K562 (cell line): Measurements from ENCODE around the gene ZFTA. TPM values are rescaled to one million over a fixed set of nuclear protein-coding genes. Genes with fewer than 3 reads are reported as not detected.

Experiments
- ARID1B ChIP-seq: fragments of 450-650 bp; IDR thresholded peaks from 2 replicates; pipeline ENCODE4 v1.6.1; 2016; ENCODE audit warnings: antibody characterized with exemption, mild to moderate bottlenecking, inconsistent platforms
- CBFA2T2 ChIP-seq: fragments of 450-650 bp; conservative IDR thresholded peaks from 2 replicates; pipeline ENCODE4 v1.6.1; 2017; ENCODE audit warnings: mild to moderate bottlenecking
- CBFB ChIP-seq: sonication (generic); formaldehyde crosslinking; IDR thresholded peaks from 2 replicates; pipeline ENCODE4 v1.4.0; 2020; ENCODE audit warnings: mild to moderate bottlenecking, missing genetic modification reagents
- CBX3 ChIP-seq, 2 experiments: IDR thresholded peaks; 1 replicate in 1 of 2; 2 replicates in 1 of 2; pipeline ENCODE4 v1.6.1; 2012; ENCODE audit warnings: inconsistent platforms in 2 of 2, low read length in 2 of 2, borderline replicate concordance in 1 of 2, control low read depth in 1 of 2
- KLF16 ChIP-seq: IDR thresholded peaks from 2 replicates; pipeline ENCODE4 v1.6.1; 2016; ENCODE audit warnings: antibody characterized with exemption
- NFE2 ChIP-seq: IDR thresholded peaks from 2 replicates; pipeline ENCODE4 v1.6.1; 2014; ENCODE audit warnings: antibody characterized with exemption, low read depth
- NRF1 ChIP-seq, 2 experiments: fragments of 450-650 bp; IDR thresholded peaks in 1 of 2; conservative IDR thresholded peaks in 1 of 2; 2 replicates each; pipeline ENCODE4 v1.6.1; 2014; ENCODE audit warnings: mild to moderate bottlenecking in 2 of 2
- RFX1 ChIP-seq: fragments of 450-650 bp; IDR thresholded peaks from 2 replicates; pipeline ENCODE4 v1.6.1; 2016; ENCODE audit warnings: mild to moderate bottlenecking, moderate library complexity
- TAL1 ChIP-seq: fragments of 450-650 bp; IDR thresholded peaks from 2 replicates; pipeline ENCODE4 v1.6.1; 2016; ENCODE audit warnings: mild to moderate bottlenecking
- polyA plus RNA-seq, 8 experiments: library from polyadenylated mRNA; depleted of rRNA in 4 of 8; stranded (reverse) in 5 of 8; unstranded in 3 of 8; fragments of >200 nt; fragmentation: Nextera tagmentation in 2 of 8; fragmentation: Illumina TruSeq in 1 of 8; extraction: Ambion mirVana in 2 of 8; extraction: Trizol in 1 of 8; gene quantifications; 2 replicates each; pipeline versions ENCODE4 v1.2.1 to v1.2.3, GENCODE V29; 2011 to 2014; ENCODE audit warnings: inconsistent platforms in 1 of 8, missing spikeins in 1 of 8
- total RNA-seq, 7 experiments: library from RNA; depleted of rRNA in 6 of 7; stranded (reverse); fragments of >200 nt in 6 of 7; fragmentation: Illumina TruSeq in 2 of 7; extraction: Trizol in 2 of 7; gene quantifications; 2 replicates each; pipeline versions ENCODE4 v1.2.1 to v1.2.3, GENCODE V29; 2011 to 2021; ENCODE audit warnings: low replicate concordance in 1 of 7
- TF ChIP-seq, protein P1 (sequence below): sonication (generic); formaldehyde crosslinking; IDR thresholded peaks from 2 replicates; pipeline ENCODE4 v1.8.0; 2022; ENCODE audit warnings: missing genetic modification reagents, mild to moderate bottlenecking, borderline replicate concordance
- TF ChIP-seq, protein P2 (sequence below): sonication (generic); formaldehyde crosslinking; IDR thresholded peaks from 2 replicates; pipeline ENCODE4 v1.8.1; 2023; ENCODE audit warnings: mild to moderate bottlenecking, missing genetic modification reagents
- TF ChIP-seq, protein P3 (sequence below): sonication (generic); formaldehyde crosslinking; IDR thresholded peaks from 2 replicates; pipeline ENCODE4 v1.8.0; 2022; ENCODE audit warnings: missing genetic modification reagents, mild to moderate bottlenecking, moderate library complexity, borderline replicate concordance
- TF ChIP-seq, protein P4 (sequence below), 2 experiments: fragments of 450-650 bp; conservative IDR thresholded peaks; 2 replicates each; pipeline ENCODE4 v1.6.1; 2017; ENCODE audit warnings: mild to moderate bottlenecking in 2 of 2, moderate library complexity in 2 of 2
- TF ChIP-seq, protein P5 (sequence below): fragments of 200-800 bp; sonication (Bioruptor generic); IDR thresholded peaks from 2 replicates; pipeline ENCODE4 v1.6.1; 2017; ENCODE audit warnings: missing genetic modification characterization, missing compliant biosample characterization

Gene ZFTA
- total and polyA plus RNA-seq, 9 of the 15 experiments (the other 6 are each of a cell fraction or from before 2014, with no cell fraction given): 0.45 to 12.3 (median 2.9) TPM

DNA sequence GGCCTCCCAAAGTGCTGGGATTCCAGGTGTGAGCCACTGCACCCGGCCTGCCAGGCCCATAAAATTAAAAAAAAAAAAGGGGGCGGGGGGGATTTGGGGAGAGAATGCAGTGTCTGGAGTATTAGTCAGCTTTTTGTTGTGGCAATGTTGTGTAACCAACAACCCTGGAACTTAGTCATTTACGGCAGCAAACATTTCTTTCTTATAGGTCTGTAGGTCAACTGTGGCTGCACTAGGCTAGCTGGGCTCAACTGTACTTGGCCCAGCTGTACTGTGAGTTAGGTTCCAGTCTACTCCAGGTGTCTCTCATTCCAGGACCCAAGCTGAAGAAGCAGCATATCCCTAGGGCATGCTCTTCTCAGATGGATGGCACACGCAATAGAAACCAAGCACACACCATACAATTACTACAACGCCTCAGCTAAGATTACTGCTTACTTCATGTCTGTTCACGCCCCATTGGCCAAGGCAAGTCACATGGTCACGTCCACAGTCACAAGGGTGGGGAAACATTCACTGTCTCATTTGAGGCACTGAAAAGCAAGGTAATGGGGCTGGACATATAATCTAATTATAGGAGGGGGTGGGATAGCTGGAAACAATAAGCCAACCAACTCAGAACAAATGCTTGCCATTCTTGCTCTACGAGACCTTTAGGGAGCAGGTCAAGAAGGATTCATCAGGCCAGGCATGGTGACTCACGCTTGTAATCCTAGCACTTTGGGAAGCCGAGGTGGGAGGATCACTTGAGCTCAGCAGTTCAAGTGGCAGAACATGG, 34.3 kb upstream of the ZFTA start (continued):
- peak in 1 of 2 experiments; percentile 45; a peak in 1 of 3 replicates for TF ChIP-seq CBX3 (IDR thresholded peaks at IDR 0.05; ENCODE audit: borderline replicate concordance in 1 of 2, low read length in 2 of 2)
- TF ChIP-seq, protein P1, sequence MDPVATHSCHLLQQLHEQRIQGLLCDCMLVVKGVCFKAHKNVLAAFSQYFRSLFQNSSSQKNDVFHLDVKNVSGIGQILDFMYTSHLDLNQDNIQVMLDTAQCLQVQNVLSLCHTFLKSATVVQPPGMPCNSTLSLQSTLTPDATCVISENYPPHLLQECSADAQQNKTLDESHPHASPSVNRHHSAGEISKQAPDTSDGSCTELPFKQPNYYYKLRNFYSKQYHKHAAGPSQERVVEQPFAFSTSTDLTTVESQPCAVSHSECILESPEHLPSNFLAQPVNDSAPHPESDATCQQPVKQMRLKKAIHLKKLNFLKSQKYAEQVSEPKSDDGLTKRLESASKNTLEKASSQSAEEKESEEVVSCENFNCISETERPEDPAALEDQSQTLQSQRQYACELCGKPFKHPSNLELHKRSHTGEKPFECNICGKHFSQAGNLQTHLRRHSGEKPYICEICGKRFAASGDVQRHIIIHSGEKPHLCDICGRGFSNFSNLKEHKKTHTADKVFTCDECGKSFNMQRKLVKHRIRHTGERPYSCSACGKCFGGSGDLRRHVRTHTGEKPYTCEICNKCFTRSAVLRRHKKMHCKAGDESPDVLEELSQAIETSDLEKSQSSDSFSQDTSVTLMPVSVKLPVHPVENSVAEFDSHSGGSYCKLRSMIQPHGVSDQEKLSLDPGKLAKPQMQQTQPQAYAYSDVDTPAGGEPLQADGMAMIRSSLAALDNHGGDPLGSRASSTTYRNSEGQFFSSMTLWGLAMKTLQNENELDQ (CRISPR knock-in tag): no peak
- 0 out of 2 replicates have a peak, but pooled peaks have one; percentile 4 for TF ChIP-seq TAL1
- TF ChIP-seq, protein P2, sequence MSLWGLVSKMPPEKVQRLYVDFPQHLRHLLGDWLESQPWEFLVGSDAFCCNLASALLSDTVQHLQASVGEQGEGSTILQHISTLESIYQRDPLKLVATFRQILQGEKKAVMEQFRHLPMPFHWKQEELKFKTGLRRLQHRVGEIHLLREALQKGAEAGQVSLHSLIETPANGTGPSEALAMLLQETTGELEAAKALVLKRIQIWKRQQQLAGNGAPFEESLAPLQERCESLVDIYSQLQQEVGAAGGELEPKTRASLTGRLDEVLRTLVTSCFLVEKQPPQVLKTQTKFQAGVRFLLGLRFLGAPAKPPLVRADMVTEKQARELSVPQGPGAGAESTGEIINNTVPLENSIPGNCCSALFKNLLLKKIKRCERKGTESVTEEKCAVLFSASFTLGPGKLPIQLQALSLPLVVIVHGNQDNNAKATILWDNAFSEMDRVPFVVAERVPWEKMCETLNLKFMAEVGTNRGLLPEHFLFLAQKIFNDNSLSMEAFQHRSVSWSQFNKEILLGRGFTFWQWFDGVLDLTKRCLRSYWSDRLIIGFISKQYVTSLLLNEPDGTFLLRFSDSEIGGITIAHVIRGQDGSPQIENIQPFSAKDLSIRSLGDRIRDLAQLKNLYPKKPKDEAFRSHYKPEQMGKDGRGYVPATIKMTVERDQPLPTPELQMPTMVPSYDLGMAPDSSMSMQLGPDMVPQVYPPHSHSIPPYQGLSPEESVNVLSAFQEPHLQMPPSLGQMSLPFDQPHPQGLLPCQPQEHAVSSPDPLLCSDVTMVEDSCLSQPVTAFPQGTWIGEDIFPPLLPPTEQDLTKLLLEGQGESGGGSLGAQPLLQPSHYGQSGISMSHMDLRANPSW: no peak
- peak; percentile 19 to 46; a peak in 2 of 4 replicates for TF ChIP-seq NRF1 (conservative IDR thresholded peaks at IDR 0.05 in 1 of 2, IDR thresholded peaks at IDR 0.05 in 1 of 2)
- TF ChIP-seq CBFA2T2: peak; percentile 44
- TF ChIP-seq RFX1: no peak
- TF ChIP-seq, protein P3, sequence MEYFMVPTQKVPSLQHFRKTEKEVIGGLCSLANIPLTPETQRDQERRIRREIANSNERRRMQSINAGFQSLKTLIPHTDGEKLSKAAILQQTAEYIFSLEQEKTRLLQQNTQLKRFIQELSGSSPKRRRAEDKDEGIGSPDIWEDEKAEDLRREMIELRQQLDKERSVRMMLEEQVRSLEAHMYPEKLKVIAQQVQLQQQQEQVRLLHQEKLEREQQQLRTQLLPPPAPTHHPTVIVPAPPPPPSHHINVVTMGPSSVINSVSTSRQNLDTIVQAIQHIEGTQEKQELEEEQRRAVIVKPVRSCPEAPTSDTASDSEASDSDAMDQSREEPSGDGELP (CRISPR knock-in tag): 0 out of 2 replicates have a peak, but pooled peaks have one; percentile 41
- TF ChIP-seq, protein P4, sequence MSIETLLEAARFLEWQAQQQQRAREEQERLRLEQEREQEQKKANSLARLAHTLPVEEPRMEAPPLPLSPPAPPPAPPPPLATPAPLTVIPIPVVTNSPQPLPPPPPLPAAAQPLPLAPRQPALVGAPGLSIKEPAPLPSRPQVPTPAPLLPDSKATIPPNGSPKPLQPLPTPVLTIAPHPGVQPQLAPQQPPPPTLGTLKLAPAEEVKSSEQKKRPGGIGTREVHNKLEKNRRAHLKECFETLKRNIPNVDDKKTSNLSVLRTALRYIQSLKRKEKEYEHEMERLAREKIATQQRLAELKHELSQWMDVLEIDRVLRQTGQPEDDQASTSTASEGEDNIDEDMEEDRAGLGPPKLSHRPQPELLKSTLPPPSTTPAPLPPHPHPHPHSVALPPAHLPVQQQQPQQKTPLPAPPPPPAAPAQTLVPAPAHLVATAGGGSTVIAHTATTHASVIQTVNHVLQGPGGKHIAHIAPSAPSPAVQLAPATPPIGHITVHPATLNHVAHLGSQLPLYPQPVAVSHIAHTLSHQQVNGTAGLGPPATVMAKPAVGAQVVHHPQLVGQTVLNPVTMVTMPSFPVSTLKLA (conservative IDR thresholded peaks at IDR 0.05): no peak
- TF ChIP-seq, protein P5, sequence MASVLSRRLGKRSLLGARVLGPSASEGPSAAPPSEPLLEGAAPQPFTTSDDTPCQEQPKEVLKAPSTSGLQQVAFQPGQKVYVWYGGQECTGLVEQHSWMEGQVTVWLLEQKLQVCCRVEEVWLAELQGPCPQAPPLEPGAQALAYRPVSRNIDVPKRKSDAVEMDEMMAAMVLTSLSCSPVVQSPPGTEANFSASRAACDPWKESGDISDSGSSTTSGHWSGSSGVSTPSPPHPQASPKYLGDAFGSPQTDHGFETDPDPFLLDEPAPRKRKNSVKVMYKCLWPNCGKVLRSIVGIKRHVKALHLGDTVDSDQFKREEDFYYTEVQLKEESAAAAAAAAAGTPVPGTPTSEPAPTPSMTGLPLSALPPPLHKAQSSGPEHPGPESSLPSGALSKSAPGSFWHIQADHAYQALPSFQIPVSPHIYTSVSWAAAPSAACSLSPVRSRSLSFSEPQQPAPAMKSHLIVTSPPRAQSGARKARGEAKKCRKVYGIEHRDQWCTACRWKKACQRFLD (CRISPR knock-in tag): peak; percentile 72; the same call in 1 of the 2 replicates
- peak; percentile 75 for TF ChIP-seq ARID1B
- no peak for TF ChIP-seq CBFB (CRISPR knock-in tag)
- no peak for TF ChIP-seq NFE2
- no peak for TF ChIP-seq KLF16
